Trophoblast cell (in vitro differentiated cells and primary cell): ENCODE measurements around the gene SLC9C2.
"Not testable (repeated sequence)": the region's sequence is repeated elsewhere in the genome, so short reads cannot be mapped to it uniquely, and the experiment has no call there.

ENCODE experiments used
- DNase-seq, 2 donors: peaks; one replicate each; pipeline ENCODE4 v3.0.0-alpha.2; 2016
- H2AFZ ChIP-seq: 2 replicates; pipeline ENCODE4 v1.6.1; 2013; ENCODE audit warnings: low read length, moderate library complexity, mild to moderate bottlenecking; ENCODE audit not compliant: insufficient read depth, poor library complexity
- H2AK5ac ChIP-seq: 2 replicates; pipeline ENCODE4 v1.6.1; 2013; ENCODE audit warnings: mild to moderate bottlenecking, low read length
- H2BK120ac ChIP-seq: 2 replicates; pipeline ENCODE4 v1.6.1; 2013; ENCODE audit warnings: low read length, mild to moderate bottlenecking, moderate library complexity; ENCODE audit not compliant: insufficient read depth, poor library complexity
- H2BK12ac ChIP-seq: 2 replicates; pipeline ENCODE4 v1.6.1; 2013; ENCODE audit warnings: mild to moderate bottlenecking, low read length, moderate library complexity
- H2BK5ac ChIP-seq: 2 replicates; pipeline ENCODE4 v1.6.1; 2013; ENCODE audit warnings: low read length, low read depth, moderate library complexity, mild to moderate bottlenecking; ENCODE audit not compliant: poor library complexity
- H3K14ac ChIP-seq: 2 replicates; pipeline ENCODE4 v1.6.1; 2013; ENCODE audit warnings: mild to moderate bottlenecking, low read length
- H3K18ac ChIP-seq: 2 replicates; pipeline ENCODE4 v1.6.1; 2013; ENCODE audit warnings: mild to moderate bottlenecking, low read length
- H3K23ac ChIP-seq: 2 replicates; pipeline ENCODE4 v1.6.1; 2013; ENCODE audit warnings: low read length
- H3K27ac ChIP-seq: 2 replicates; pipeline ENCODE4 v1.5.1; 2013; ENCODE audit warnings: low read depth, mild to moderate bottlenecking, inconsistent platforms, low read length, moderate library complexity
- H3K27me3 ChIP-seq: 2 replicates; pipeline ENCODE4 v1.6.1; 2013; ENCODE audit warnings: inconsistent platforms, mild to moderate bottlenecking, low read length, moderate library complexity; ENCODE audit not compliant: insufficient read depth
- H3K36me3 ChIP-seq, 2 experiments: 1 replicate in 1 of 2; 2 replicates in 1 of 2; pipeline ENCODE4 v1.6.1; 2013; ENCODE audit warnings: low read length in 2 of 2, mild to moderate bottlenecking in 2 of 2, moderate library complexity in 1 of 2; ENCODE audit not compliant: insufficient read depth in 2 of 2, control insufficient read depth in 1 of 2
- H3K4ac ChIP-seq: 2 replicates; pipeline ENCODE4 v1.6.1; 2013; ENCODE audit warnings: low read depth, mild to moderate bottlenecking, low read length, moderate library complexity
- H3K4me1 ChIP-seq, 2 experiments: 1 replicate in 1 of 2; 2 replicates in 1 of 2; pipeline ENCODE4 v1.6.1; 2013; ENCODE audit warnings: low read length in 2 of 2, mild to moderate bottlenecking in 2 of 2, moderate library complexity in 1 of 2; ENCODE audit not compliant: insufficient read depth in 2 of 2, control insufficient read depth in 1 of 2
- H3K4me2 ChIP-seq: 2 replicates; pipeline ENCODE4 v1.6.1; 2013; ENCODE audit warnings: inconsistent platforms, mild to moderate bottlenecking, low read length, moderate library complexity
- H3K4me3 ChIP-seq: 2 replicates; pipeline ENCODE4 v1.5.1; 2013; ENCODE audit warnings: mild to moderate bottlenecking, low read depth, low read length, inconsistent platforms
- H3K79me1 ChIP-seq: one replicate; pipeline ENCODE4 v1.6.1; 2013; ENCODE audit warnings: low read length
- H3K79me2 ChIP-seq: 2 replicates; pipeline ENCODE4 v1.6.1; 2013; ENCODE audit warnings: low read length, mild to moderate bottlenecking; ENCODE audit not compliant: control insufficient read depth, insufficient read depth, poor library complexity
- H3K9ac ChIP-seq: 2 replicates; pipeline ENCODE4 v1.6.1; 2013; ENCODE audit warnings: mild to moderate bottlenecking, low read length
- H3K9me3 ChIP-seq: 2 replicates; pipeline ENCODE4 v1.6.1; 2013; ENCODE audit warnings: low read depth, mild to moderate bottlenecking, control low read depth, inconsistent platforms, low read length; ENCODE audit not compliant: insufficient read depth
- H4K12ac ChIP-seq: 2 replicates; pipeline ENCODE4 v1.6.1; 2013; ENCODE audit warnings: low read depth, mild to moderate bottlenecking, low read length, moderate library complexity
- H4K8ac ChIP-seq: 2 replicates; pipeline ENCODE4 v1.6.1; 2013; ENCODE audit warnings: low read depth, mild to moderate bottlenecking, low read length, moderate library complexity
- H4K91ac ChIP-seq: one replicate; pipeline ENCODE4 v1.6.1; 2013; ENCODE audit warnings: low read depth, mild to moderate bottlenecking, low read length, moderate library complexity
- WGBS: extraction: QIAGEN DNeasy Blood & Tissue Kit; methylation state at CpG from one replicate; pipeline ENCODE4 v1.1.7; 2013; ENCODE audit warnings: missing lambda C conversion rate; ENCODE audit not compliant: insufficient read length, insufficient coverage; ENCODE audit errors: extremely low coverage; 5-methylcytosine and 5-hydroxymethylcytosine counted together

SLC9C2 gene

GRCh38 chr1:173493125-173493524 is 109.7 kb downstream of the SLC9C2 start:
- H4K91ac ChIP-seq, H2BK12ac ChIP-seq, H3K4me2 ChIP-seq, H3K79me2 ChIP-seq, H3K36me3 ChIP-seq, H3K27me3 ChIP-seq, H2BK120ac ChIP-seq, H2BK5ac ChIP-seq, H3K4me3 ChIP-seq, H3K9ac ChIP-seq, H2AK5ac ChIP-seq, H4K8ac ChIP-seq, H4K12ac ChIP-seq, H3K23ac ChIP-seq, H3K4me1 ChIP-seq, H3K14ac ChIP-seq, DNase-seq, H2AFZ ChIP-seq, H3K27ac ChIP-seq, H3K18ac ChIP-seq, H3K9me3 ChIP-seq, H3K4ac ChIP-seq, H3K79me1 ChIP-seq: not testable (repeated sequence)
- no CpG with 5 or more reads among the region's 8 CpGs for WGBS

- H3K4ac ChIP-seq: no peak overlapping the region
- no peak overlapping the region for H3K4me3 ChIP-seq
- H3K23ac ChIP-seq: no peak overlapping the region
- no peaks in the 10 kb centered on the region for H3K27me3 ChIP-seq
- H3K27ac ChIP-seq: no peak overlapping the region
- peaks cover 2% of the 10 kb centered on the region for H3K9me3 ChIP-seq
- H4K91ac ChIP-seq: no peak overlapping the region
- no peak overlapping the region for H4K12ac ChIP-seq
- peaks cover 0 to 2% of the 10 kb centered on the region in 2 experiments for H3K4me1 ChIP-seq
- no peak overlapping the region for H3K4me2 ChIP-seq
- WGBS: no CpG with 5 or more reads among the region's 2 CpGs
- H2AK5ac ChIP-seq: no peak overlapping the region
- H3K14ac ChIP-seq: no peak overlapping the region
- H2BK5ac ChIP-seq: no peak overlapping the region
- H2BK120ac ChIP-seq: no peak overlapping the region
- H2BK12ac ChIP-seq: no peak overlapping the region
- peak in 1 of 2 donors; percentile 75 for DNase-seq
- H3K36me3 ChIP-seq: peaks cover 5 to 12% of the 10 kb centered on the region in 2 experiments
- no peaks in the 10 kb centered on the region for H3K79me2 ChIP-seq
- H3K9ac ChIP-seq: no peak overlapping the region
- H3K79me1 ChIP-seq: no peaks in the 10 kb centered on the region
- H3K18ac ChIP-seq: no peak overlapping the region
- no peak overlapping the region for H4K8ac ChIP-seq
- H2AFZ ChIP-seq: no peak overlapping the region
Measured at GRCh38 chr1:173491508-173491907, 111.4 kb downstream of the SLC9C2 start.

- Histone ChIP-seq H3K79me2 (no peaks in the 10 kb centered on the region), H3K36me3 (peaks cover 6 to 19% of the 10 kb centered on the region in 2 experiments), H3K4me3 (no peak overlapping the region), H2BK12ac (no peak overlapping the region), H4K12ac (no peak overlapping the region), H4K8ac (no peak overlapping the region), H3K9ac (no peak overlapping the region), H2AK5ac (no peak overlapping the region), H3K23ac (no peak overlapping the region), H3K27me3 (no peaks in the 10 kb centered on the region), H3K4me1 (peaks cover 0 to 2% of the 10 kb centered on the region in 2 experiments), H4K91ac (no peak overlapping the region), H2BK120ac (no peak overlapping the region), H3K4ac (no peak overlapping the region), H3K27ac (no peak overlapping the region), H3K4me2 (no peak overlapping the region), H3K79me1 (no peaks in the 10 kb centered on the region), H2BK5ac (no peak overlapping the region), H3K9me3 (no peaks in the 10 kb centered on the region), H2AFZ (no peak overlapping the region), H3K14ac (no peak overlapping the region), H3K18ac (no peak overlapping the region)
- DNase-seq: peak; percentile 78 to 96
- no CpG with 5 or more reads among the region's 3 CpGs for whole genome bisulfite sequencing
Measured at GRCh38 chr1:173489929-173490328, 112.9 kb downstream of the SLC9C2 start.

- H3K4me2 ChIP-seq: no peak overlapping the region
- no peak overlapping the region for H2AFZ ChIP-seq
- no peak overlapping the region for H2BK120ac ChIP-seq
- H3K9me3 ChIP-seq: no peaks in the 10 kb centered on the region
- peaks cover 6 to 19% of the 10 kb centered on the region in 2 experiments for H3K36me3 ChIP-seq
- no peak overlapping the region for H3K27ac ChIP-seq
- H3K4me1 ChIP-seq: peaks cover 0 to 2% of the 10 kb centered on the region in 2 experiments
- H3K79me1 ChIP-seq: no peaks in the 10 kb centered on the region
- H3K79me2 ChIP-seq: no peaks in the 10 kb centered on the region
- H3K4ac ChIP-seq: no peak overlapping the region
- H3K23ac ChIP-seq: no peak overlapping the region
- no peak overlapping the region for H3K4me3 ChIP-seq
- no peak overlapping the region for H3K18ac ChIP-seq
- no peak overlapping the region for H4K12ac ChIP-seq
- H3K27me3 ChIP-seq: no peaks in the 10 kb centered on the region
- no peak overlapping the region for H4K8ac ChIP-seq
- no peak overlapping the region for H2BK12ac ChIP-seq
- H2BK5ac ChIP-seq: no peak overlapping the region
- H3K14ac ChIP-seq: no peak overlapping the region
- peak; percentile 97 to 98 for DNase-seq
- H3K9ac ChIP-seq: no peak overlapping the region
- no CpG with 5 or more reads among the region's 5 CpGs for WGBS
- no peak overlapping the region for H4K91ac ChIP-seq
- H2AK5ac ChIP-seq: no peak overlapping the region
Measured at GRCh38 chr1:173489149-173489600, 113.7 kb downstream of the SLC9C2 start.
